DND-41 (cell line): ENCODE results near the gene MEOX2.

Experiments used
- ATAC-seq: fragments of 200-7000 bp; cut with Tn5 transposase; 3 replicates; pipeline ENCODE4 v1.9.1; 2021; ENCODE audit warnings: low read depth; ENCODE audit not compliant: insufficient read depth
- DNase-seq: peaks from one replicate; pipeline ENCODE4 v3.0.0-alpha.2; 2020
- H2AFZ ChIP-seq: 2 replicates; pipeline ENCODE4 v1.6.0; 2012; ENCODE audit warnings: low read depth, low read length
- H3K27ac ChIP-seq: 2 replicates; pipeline ENCODE4 v1.5.1; 2012; ENCODE audit warnings: low read length, inconsistent platforms
- H3K27me3 ChIP-seq: fragments of 200-600 bp; sonication (generic); 2 replicates; pipeline ENCODE4 v1.6.0; 2012; ENCODE audit warnings: low read length, mild to moderate bottlenecking, inconsistent platforms; ENCODE audit not compliant: insufficient read depth, poor library complexity
- H3K36me3 ChIP-seq: 2 replicates; pipeline ENCODE4 v1.5.1; 2012; ENCODE audit warnings: low read length, inconsistent platforms; ENCODE audit not compliant: insufficient read depth
- H3K4me1 ChIP-seq: 2 replicates; pipeline ENCODE4 v1.5.1; 2012; ENCODE audit warnings: mild to moderate bottlenecking, low read length; ENCODE audit not compliant: insufficient read depth
- H3K4me2 ChIP-seq: 2 replicates; pipeline ENCODE4 v1.6.0; 2012; ENCODE audit warnings: mild to moderate bottlenecking, moderate library complexity, low read length, inconsistent platforms; ENCODE audit not compliant: insufficient read depth
- H3K4me3 ChIP-seq, 2 experiments: fragments of 200-600 bp in 1 of 2; shearing (Covaris generic) in 1 of 2; 2 replicates each; pipeline ENCODE4 v1.5.1; 2012 to 2016; ENCODE audit warnings: inconsistent platforms in 2 of 2, low read length in 2 of 2, mild to moderate bottlenecking in 2 of 2, low read depth in 1 of 2, moderate library complexity in 1 of 2
- H3K79me2 ChIP-seq: 2 replicates; pipeline ENCODE4 v1.6.0; 2012; ENCODE audit warnings: low read length, inconsistent platforms; ENCODE audit not compliant: insufficient read depth
- H3K9ac ChIP-seq: 2 replicates; pipeline ENCODE4 v1.6.0; 2012; ENCODE audit warnings: low read depth, mild to moderate bottlenecking, inconsistent platforms, low read length, moderate library complexity
- H3K9me3 ChIP-seq: 2 replicates; pipeline ENCODE4 v1.5.1; 2012; ENCODE audit warnings: low read length, moderate library complexity, mild to moderate bottlenecking, inconsistent platforms; ENCODE audit not compliant: insufficient read depth, severe bottlenecking
- H4K20me1 ChIP-seq: 2 replicates; pipeline ENCODE4 v1.6.0; 2012; ENCODE audit warnings: low read length; ENCODE audit not compliant: insufficient read depth
- EZH2 ChIP-seq: IDR thresholded peaks from 3 replicates; pipeline ENCODE4 v1.6.1; 2012; ENCODE audit warnings: borderline replicate concordance, low read depth, mild to moderate bottlenecking, moderate library complexity, low read length, inconsistent platforms; ENCODE audit not compliant: severe bottlenecking
- TF ChIP-seq, protein P1 (sequence below): IDR thresholded peaks from 2 replicates; pipeline ENCODE4 v1.5.1; 2012; ENCODE audit warnings: borderline replicate concordance, low read length, moderate library complexity, mild to moderate bottlenecking; ENCODE audit not compliant: poor library complexity, severe bottlenecking; ENCODE audit errors: extremely low read depth

MEOX2 gene

DNA sequence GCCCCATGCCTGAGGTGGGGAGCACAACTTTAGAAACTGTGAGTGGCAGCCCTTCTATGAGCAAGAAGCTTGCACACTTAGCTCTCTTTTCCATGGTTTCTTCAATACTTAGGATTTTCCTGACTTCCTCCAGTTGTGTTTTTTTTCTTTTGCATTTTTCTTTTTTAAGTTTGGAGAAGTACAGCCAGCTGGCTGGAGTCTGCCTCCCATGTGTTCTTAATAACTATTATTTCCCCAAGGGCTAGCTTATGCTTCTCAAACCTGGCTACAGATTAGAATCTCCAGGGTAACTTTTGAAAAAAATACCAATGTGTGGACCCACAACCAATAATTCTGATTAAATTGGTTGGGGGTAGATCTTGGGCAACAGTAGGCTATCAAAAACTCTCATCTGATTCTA lies 37.4 kb upstream of the MEOX2 start:
- H3K9ac ChIP-seq: no peak overlapping the region
- no peaks in the 10 kb centered on the region for H3K9me3 ChIP-seq
- no peaks in the 10 kb centered on the region for H3K4me1 ChIP-seq
- H3K4me3 ChIP-seq: no peak overlapping the region
- H3K79me2 ChIP-seq: no peaks in the 10 kb centered on the region
- TF ChIP-seq, protein P1, sequence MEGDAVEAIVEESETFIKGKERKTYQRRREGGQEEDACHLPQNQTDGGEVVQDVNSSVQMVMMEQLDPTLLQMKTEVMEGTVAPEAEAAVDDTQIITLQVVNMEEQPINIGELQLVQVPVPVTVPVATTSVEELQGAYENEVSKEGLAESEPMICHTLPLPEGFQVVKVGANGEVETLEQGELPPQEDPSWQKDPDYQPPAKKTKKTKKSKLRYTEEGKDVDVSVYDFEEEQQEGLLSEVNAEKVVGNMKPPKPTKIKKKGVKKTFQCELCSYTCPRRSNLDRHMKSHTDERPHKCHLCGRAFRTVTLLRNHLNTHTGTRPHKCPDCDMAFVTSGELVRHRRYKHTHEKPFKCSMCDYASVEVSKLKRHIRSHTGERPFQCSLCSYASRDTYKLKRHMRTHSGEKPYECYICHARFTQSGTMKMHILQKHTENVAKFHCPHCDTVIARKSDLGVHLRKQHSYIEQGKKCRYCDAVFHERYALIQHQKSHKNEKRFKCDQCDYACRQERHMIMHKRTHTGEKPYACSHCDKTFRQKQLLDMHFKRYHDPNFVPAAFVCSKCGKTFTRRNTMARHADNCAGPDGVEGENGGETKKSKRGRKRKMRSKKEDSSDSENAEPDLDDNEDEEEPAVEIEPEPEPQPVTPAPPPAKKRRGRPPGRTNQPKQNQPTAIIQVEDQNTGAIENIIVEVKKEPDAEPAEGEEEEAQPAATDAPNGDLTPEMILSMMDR: no peak
- TF ChIP-seq EZH2: no peak
- no peak overlapping the region for H3K4me2 ChIP-seq
- H4K20me1 ChIP-seq: no peaks in the 10 kb centered on the region
- DNase-seq: no peak
- H2AFZ ChIP-seq: no peak overlapping the region
- H3K27ac ChIP-seq: no peak overlapping the region
- no peaks in the 10 kb centered on the region for H3K36me3 ChIP-seq
- no peak for ATAC-seq
- H3K27me3 ChIP-seq: no peaks in the 10 kb centered on the region

DNA sequence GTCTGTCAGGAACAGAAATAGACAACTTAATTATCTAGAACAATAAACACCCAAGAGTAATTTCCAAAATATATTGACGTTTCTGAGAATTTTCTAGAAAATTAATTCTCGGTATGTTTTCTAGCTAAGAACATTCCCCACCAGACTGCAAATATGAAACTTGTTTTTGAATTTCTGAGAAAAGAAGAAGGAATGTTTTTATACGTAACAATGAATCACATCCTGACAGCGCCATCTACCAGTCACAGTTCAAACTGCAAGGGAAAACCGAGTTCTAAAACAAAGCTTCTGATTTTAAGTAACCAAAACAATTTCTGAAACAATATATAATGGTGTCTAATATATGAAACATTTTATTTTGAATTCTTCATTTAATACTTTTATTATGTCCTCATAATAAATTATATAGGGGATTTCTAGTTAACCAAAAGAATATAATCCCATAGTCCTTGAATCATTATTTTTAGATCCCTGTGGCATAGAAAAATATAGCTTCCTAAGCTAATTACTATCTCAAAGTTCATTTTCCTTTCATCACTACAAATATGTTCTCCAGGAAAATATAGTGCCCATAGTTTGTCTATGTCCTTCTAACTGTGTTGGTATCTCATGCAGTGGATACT lies 34.5 kb upstream of the MEOX2 start:
- Histone ChIP-seq H3K9me3 (no peaks in the 10 kb centered on the region), H4K20me1 (no peaks in the 10 kb centered on the region), H3K4me3 (no peak overlapping the region), H3K79me2 (no peaks in the 10 kb centered on the region), H3K9ac (no peak overlapping the region), H3K36me3 (no peaks in the 10 kb centered on the region), H3K4me1 (no peaks in the 10 kb centered on the region), H3K4me2 (no peak overlapping the region), H2AFZ (no peak overlapping the region), H3K27ac (no peak overlapping the region), H3K27me3 (no peaks in the 10 kb centered on the region)
- ATAC-seq: no peak
- peak; percentile 5 for DNase-seq
- no peak for TF ChIP-seq EZH2
- TF ChIP-seq, protein P1: peak; percentile 65

DNA sequence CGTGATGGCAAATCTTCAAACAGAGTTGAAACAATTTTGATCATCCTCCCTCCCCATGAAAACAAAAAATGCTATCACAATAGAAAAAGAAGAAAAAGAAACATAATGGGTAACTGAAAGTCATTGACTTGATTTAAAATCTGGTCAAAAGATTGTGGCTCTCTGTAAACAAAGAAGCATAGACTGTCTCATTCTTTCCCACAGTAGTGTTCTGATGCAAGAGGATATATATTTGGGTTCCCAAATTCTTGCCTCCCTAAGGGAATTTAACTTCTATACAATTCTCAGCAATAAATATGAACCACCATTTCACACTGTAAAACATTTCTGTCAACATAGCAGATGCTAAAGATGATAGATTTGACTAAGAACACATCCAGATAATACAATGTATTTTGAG lies 32.8 kb upstream of the MEOX2 start:
- H3K27ac ChIP-seq: no peak overlapping the region
- H3K9ac ChIP-seq: no peak overlapping the region
- TF ChIP-seq, protein P1: no peak
- TF ChIP-seq EZH2: no peak
- no peaks in the 10 kb centered on the region for H3K79me2 ChIP-seq
- no peak for ATAC-seq
- H3K27me3 ChIP-seq: no peaks in the 10 kb centered on the region
- no peak overlapping the region for H2AFZ ChIP-seq
- H3K4me1 ChIP-seq: no peaks in the 10 kb centered on the region
- no peak overlapping the region for H3K4me3 ChIP-seq
- H3K9me3 ChIP-seq: no peaks in the 10 kb centered on the region
- DNase-seq: no peak
- no peak overlapping the region for H3K4me2 ChIP-seq
- H3K36me3 ChIP-seq: no peaks in the 10 kb centered on the region
- no peaks in the 10 kb centered on the region for H4K20me1 ChIP-seq

DNA sequence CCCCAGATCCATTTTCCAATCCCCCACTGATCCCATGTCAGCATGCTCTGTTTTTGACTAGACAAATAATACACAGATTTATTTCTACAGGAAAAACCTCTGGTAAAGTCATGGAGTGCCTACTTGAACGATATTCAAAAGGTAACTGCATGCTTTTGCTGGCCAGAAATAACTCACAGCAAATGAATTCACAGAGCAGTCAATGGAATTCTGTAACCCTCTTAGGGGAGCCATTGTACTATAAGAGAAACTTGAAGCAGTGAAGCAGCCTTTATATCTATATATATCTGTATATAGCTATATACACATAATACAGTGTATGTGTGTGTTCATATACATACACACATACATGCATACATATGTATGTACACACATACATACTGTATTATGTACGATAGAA lies 29.0 kb upstream of the MEOX2 start:
- Histone ChIP-seq H3K4me2 (no peak overlapping the region), H2AFZ (no peak overlapping the region), H4K20me1 (no peaks in the 10 kb centered on the region), H3K27ac (no peak overlapping the region), H3K4me3 (no peak overlapping the region), H3K79me2 (no peaks in the 10 kb centered on the region), H3K4me1 (no peaks in the 10 kb centered on the region), H3K9ac (no peak overlapping the region), H3K27me3 (no peaks in the 10 kb centered on the region), H3K9me3 (no peaks in the 10 kb centered on the region), H3K36me3 (no peaks in the 10 kb centered on the region)
- TF ChIP-seq EZH2: no peak
- TF ChIP-seq, protein P1: no peak
- ATAC-seq (no peak), DNase-seq (no peak)
